ENCODE data around the gene CPE. TPM values are rescaled to one million over a fixed set of nuclear protein-coding genes. Genes with fewer than 3 reads are reported as not detected.

Gene CPE
- polyA plus RNA-seq, 1 of the 3 experiments (the other 2 are of a cell fraction): 18.2 TPM

DNA sequence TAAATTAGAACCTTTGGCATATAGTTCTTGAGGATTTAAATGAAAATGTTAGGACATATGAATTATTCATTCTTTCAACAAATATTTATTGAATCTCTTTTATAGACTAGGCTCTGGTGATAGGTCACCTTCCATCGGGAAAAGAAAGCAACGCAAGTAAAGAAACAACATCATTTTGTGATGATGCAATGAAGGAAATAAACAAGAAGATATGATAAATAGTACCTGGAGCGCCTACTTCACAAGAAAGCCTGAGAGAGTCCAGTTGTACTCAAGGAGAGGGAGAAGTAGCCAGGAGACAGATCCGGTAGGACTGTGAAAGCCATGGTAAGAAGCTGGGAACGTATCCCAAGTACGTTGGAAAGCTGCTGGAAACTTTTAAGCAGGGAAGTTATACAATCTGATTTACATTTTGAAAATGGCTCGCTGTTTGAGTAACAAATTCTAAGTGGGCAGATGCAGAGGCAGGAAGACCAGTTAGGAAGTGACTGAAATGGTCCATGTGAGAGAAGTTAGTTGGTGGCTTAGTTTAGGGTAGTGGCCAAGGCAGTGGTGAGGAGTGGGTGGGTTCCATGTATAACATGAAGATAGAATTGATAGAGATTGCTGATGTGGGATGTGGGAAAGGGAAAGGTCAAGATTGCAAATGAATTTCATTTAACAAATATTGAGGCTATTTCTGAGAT lies 17.7 kb upstream of the CPE start:
- no peak for DNase-seq
- Histone ChIP-seq H2AFZ (ENCODE audit: low read depth) (0 out of 2 replicates have a peak overlapping the region, but pooled peaks have one; percentile 13), H3K4me2 (no peak overlapping the region), H3K4me1 (ENCODE audit: control insufficient read depth in 1 of 2, insufficient read depth in 2 of 2, low read depth in 1 of 2, low read length in 1 of 2) (no peaks in the 10 kb centered on the region), H3K4me3 (ENCODE audit: low read depth in 2 of 2, low read length in 1 of 2) (no peak overlapping the region), H3K9ac (no peak overlapping the region), H3F3A (replicated peaks; ENCODE audit: insufficient read depth) (no peaks in the 10 kb centered on the region), H3K79me2 (ENCODE audit: insufficient read depth) (no peaks in the 10 kb centered on the region), H3K36me3 (replicated peaks in 1 of 2; ENCODE audit: control insufficient read depth in 1 of 2, insufficient read depth in 2 of 2, low read length in 1 of 2) (no peaks in the 10 kb centered on the region), H3K9me3 (no peaks in the 10 kb centered on the region), H3K27me3 (ENCODE audit: insufficient read depth) (no peaks in the 10 kb centered on the region), H4K20me1 (ENCODE audit: insufficient read depth) (no peaks in the 10 kb centered on the region), H3K9me2 (no peaks in the 10 kb centered on the region), H3K27ac (ENCODE audit: low read depth in 2 of 2, low read length in 1 of 2) (no peak overlapping the region)
- WGBS (ENCODE audit: low lambda C conversion rate): 59% methylated on average over 7 of the region's 7 CpGs
- no peak for TF ChIP-seq TAF1 (IDR thresholded peaks at IDR 0.05; ENCODE audit: borderline replicate concordance, low read depth, low read length)
- TF ChIP-seq JUND (IDR thresholded peaks at IDR 0.05): no peak
- no peak for TF ChIP-seq SMC3 (IDR thresholded peaks at IDR 0.05; ENCODE audit: low read depth, low read length)
- TF ChIP-seq RAD21 (IDR thresholded peaks at IDR 0.05; ENCODE audit: low read length): no peak
- no peak for TF ChIP-seq CHD2 (IDR thresholded peaks at IDR 0.05; ENCODE audit: low read length, partially characterized antibody)
- TF ChIP-seq USF1 (IDR thresholded peaks at IDR 0.05; ENCODE audit: borderline replicate concordance, low read depth): no peak
- no peak for TF ChIP-seq NRF1 (IDR thresholded peaks at IDR 0.05; ENCODE audit: low read depth, low read length)
- no peak for TF ChIP-seq GABPA (IDR thresholded peaks at IDR 0.05; ENCODE audit: low read depth)
- TF ChIP-seq TCF12 (IDR thresholded peaks at IDR 0.05): no peak
- CTCF ChIA-PET: interaction anchor here (1.2 to 8.3 kb wide), 3 partner anchors 21 to 229 kb away, joined by 3 to 64 read pairs (median 3); no protein-coding TSS in a partner anchor
- POLR2A ChIA-PET: no interaction called here

DNA sequence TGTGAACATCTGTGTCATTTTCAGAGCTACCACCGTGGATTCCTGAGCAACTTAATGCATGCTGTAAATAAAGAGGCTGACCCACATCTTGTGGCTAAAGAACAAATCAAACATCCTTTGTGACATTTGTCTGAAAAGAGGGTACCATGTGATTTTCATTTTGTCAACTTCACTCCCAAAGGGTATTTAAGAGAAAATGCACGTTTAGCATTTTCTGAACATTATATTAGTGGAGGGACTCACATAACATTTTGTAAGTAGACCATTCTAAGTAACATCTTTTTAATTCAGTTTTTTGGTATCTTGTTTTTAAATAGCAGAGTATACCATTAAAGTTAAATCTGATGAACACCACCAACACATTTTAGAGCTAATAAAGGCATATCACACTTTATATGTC lies 17.0 kb upstream of the CPE start:
- Histone ChIP-seq H3K4me2 (no peak overlapping the region), H3K4me3 (ENCODE audit: low read depth in 2 of 2, low read length in 1 of 2) (no peak overlapping the region), H3K79me2 (ENCODE audit: insufficient read depth) (no peaks in the 10 kb centered on the region), H3K4me1 (ENCODE audit: control insufficient read depth in 1 of 2, insufficient read depth in 2 of 2, low read depth in 1 of 2, low read length in 1 of 2) (no peaks in the 10 kb centered on the region), H3K9me2 (no peaks in the 10 kb centered on the region), H4K20me1 (ENCODE audit: insufficient read depth) (no peaks in the 10 kb centered on the region), H3K27ac (ENCODE audit: low read depth in 2 of 2, low read length in 1 of 2) (no peak overlapping the region), H3K9ac (no peak overlapping the region), H3F3A (replicated peaks; ENCODE audit: insufficient read depth) (no peaks in the 10 kb centered on the region), H3K36me3 (replicated peaks in 1 of 2; ENCODE audit: control insufficient read depth in 1 of 2, insufficient read depth in 2 of 2, low read length in 1 of 2) (no peaks in the 10 kb centered on the region), H2AFZ (ENCODE audit: low read depth) (no peak overlapping the region), H3K27me3 (ENCODE audit: insufficient read depth) (no peaks in the 10 kb centered on the region), H3K9me3 (no peaks in the 10 kb centered on the region)
- CTCF ChIA-PET: interaction anchor here (1.0 to 8.3 kb wide), 7 partner anchors 15 to 249 kb away, joined by 3 to 64 read pairs (median 3); partner anchors contain the start of gene TMEM192
- WGBS (ENCODE audit: low lambda C conversion rate): 30% methylated on average over 2 of the region's 2 CpGs
- TF ChIP-seq JUND (IDR thresholded peaks at IDR 0.05): no peak
- TF ChIP-seq, protein P1, sequence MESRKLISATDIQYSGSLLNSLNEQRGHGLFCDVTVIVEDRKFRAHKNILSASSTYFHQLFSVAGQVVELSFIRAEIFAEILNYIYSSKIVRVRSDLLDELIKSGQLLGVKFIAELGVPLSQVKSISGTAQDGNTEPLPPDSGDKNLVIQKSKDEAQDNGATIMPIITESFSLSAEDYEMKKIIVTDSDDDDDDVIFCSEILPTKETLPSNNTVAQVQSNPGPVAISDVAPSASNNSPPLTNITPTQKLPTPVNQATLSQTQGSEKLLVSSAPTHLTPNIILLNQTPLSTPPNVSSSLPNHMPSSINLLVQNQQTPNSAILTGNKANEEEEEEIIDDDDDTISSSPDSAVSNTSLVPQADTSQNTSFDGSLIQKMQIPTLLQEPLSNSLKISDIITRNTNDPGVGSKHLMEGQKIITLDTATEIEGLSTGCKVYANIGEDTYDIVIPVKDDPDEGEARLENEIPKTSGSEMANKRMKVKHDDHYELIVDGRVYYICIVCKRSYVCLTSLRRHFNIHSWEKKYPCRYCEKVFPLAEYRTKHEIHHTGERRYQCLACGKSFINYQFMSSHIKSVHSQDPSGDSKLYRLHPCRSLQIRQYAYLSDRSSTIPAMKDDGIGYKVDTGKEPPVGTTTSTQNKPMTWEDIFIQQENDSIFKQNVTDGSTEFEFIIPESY (IDR thresholded peaks at IDR 0.05; ENCODE audit: borderline replicate concordance, low read depth): no peak
- TF ChIP-seq CHD2 (IDR thresholded peaks at IDR 0.05; ENCODE audit: low read length, partially characterized antibody): no peak
- no peak for TF ChIP-seq RFX5 (IDR thresholded peaks at IDR 0.05; ENCODE audit: low read length)
- no peak for TF ChIP-seq TCF12 (IDR thresholded peaks at IDR 0.05)
- no peak for TF ChIP-seq POLR2AphosphoS5 (IDR thresholded peaks at IDR 0.05; ENCODE audit: low read depth, low read length)
- no peak for TF ChIP-seq SIN3A (IDR thresholded peaks at IDR 0.05; ENCODE audit: borderline replicate concordance, low read depth, low read length)
- TF ChIP-seq YY1 (IDR thresholded peaks at IDR 0.05; ENCODE audit: low read depth): no peak
- no peak for TF ChIP-seq EZH2phosphoT487 (IDR thresholded peaks at IDR 0.05; ENCODE audit: borderline replicate concordance, low read depth)
- TF ChIP-seq TAF1 (IDR thresholded peaks at IDR 0.05; ENCODE audit: borderline replicate concordance, low read depth, low read length): no peak
- TF ChIP-seq TEAD4 (IDR thresholded peaks at IDR 0.05; ENCODE audit: borderline replicate concordance, insufficient read depth): no peak
- TF ChIP-seq ELF1 (IDR thresholded peaks at IDR 0.05): no peak
- TF ChIP-seq NFIC (IDR thresholded peaks at IDR 0.05; ENCODE audit: borderline replicate concordance): no peak
- TF ChIP-seq FOXM1 (IDR thresholded peaks at IDR 0.05; ENCODE audit: low read depth): no peak
- TF ChIP-seq RCOR1 (IDR thresholded peaks at IDR 0.05; ENCODE audit: low read length): no peak
- no peak for DNase-seq
- POLR2A ChIA-PET: no interaction called here
